GM18951 (cell line): ENCODE measurements around the gene SH3TC1.

Experiments used
- POLR2A ChIP-seq: IDR thresholded peaks from 4 replicates; pipeline ENCODE4 v1.6.1; 2011; ENCODE audit warnings: mild to moderate bottlenecking; ENCODE audit not compliant: insufficient read length, insufficient read depth; ENCODE audit errors: extremely low read depth
- in situ Hi-C: fragments of 300-500 bp; cut with MboI; formaldehyde crosslinking; loops from one replicate; pipeline ENCODE4 v1.12.0; 2022; ENCODE audit warnings: low sequenced_read_pairs, mixed read lengths, inconsistent platforms; ENCODE audit not compliant: unreplicated experiment

SH3TC1 gene

DNA sequence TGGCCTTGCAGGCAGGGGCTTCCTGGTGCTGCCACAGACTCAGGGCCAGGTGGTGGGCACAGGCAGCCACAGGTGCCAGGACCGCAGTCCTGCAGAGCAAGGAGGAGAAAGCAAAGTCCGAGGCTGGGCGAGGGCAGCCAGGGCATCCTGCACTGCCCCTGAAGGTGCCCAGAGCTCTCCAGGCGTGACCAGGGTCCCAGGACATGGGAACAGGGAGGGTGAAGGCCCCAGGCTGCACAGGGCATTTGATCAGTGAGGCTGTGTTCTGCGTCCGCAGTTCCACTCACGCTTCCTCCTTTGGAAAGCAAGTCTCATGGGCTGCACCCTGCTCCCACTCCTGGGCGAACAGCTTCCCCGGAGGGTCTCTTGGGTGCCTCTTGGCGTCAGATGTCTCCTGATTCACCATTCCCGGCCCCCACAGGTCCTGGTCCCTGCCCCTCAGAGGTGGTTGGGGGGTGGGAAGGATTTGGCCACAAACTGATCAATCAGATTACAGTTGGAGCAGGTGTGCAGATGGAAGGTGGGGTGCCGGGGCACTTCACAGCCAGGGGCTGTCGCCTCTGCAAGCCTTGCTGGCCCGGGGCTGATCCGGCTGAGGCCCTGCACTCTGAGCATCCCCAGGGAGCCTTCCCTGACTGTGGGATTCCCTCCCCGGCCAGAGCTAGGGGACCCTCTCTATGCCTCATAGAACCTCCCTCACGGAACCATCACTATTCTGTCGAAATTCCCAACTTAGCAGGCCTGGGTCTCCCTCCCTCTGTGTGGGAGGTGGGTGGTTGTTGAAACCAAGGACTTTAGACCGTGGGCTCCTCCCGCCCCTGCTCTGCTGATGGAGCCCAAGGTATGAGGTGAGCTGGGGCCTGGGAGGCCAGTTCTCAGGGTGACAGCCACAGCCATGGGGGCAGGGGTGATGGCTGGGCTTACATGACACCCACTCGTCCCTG lies 3.3 kb downstream of the SH3TC1 start:
- in situ Hi-C loops: no loop called here
- peak; percentile 10 for TF ChIP-seq POLR2A

DNA sequence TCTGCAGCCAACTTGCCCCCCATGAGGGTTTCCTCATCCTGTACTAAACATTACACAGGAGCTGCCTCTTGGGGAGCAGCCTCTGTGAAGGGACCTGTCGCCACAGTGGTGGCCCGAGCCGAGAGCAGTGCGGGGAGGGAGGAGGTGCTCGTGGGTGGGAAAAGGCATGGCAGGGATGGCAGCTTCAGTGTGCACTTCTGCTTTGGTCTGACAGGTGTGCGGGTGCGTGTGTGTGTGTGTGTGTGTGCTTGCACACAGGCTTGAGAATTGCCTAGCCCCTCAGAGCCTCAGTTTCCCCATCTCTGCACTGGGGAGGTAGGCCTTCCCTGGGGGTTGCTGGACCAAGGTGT lies 3.9 kb downstream of the SH3TC1 start:
- TF ChIP-seq POLR2A: no peak
- in situ Hi-C loops: no loop called here

DNA sequence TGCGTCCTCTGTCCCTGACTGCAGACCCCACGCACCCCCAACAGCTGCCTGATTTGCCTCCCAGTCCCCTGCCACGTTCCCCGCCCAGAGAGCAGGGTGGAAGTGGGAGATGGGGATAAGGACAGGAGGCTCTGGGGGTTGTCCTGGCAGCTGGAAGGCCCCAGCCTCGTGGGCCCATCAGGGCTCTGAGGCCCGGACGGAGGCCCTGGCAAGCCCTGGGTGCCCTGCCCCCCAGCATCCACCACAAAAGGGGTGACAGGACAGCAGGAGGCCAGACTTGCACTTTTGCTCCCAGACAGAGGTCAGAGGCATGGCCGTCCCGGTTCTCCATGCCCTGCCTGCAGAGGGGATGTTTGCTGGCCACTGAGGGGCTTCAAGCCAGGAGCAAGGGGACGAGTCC lies 4.7 kb downstream of the SH3TC1 start:
- no peak for TF ChIP-seq POLR2A
- in situ Hi-C loops: no loop called here

DNA sequence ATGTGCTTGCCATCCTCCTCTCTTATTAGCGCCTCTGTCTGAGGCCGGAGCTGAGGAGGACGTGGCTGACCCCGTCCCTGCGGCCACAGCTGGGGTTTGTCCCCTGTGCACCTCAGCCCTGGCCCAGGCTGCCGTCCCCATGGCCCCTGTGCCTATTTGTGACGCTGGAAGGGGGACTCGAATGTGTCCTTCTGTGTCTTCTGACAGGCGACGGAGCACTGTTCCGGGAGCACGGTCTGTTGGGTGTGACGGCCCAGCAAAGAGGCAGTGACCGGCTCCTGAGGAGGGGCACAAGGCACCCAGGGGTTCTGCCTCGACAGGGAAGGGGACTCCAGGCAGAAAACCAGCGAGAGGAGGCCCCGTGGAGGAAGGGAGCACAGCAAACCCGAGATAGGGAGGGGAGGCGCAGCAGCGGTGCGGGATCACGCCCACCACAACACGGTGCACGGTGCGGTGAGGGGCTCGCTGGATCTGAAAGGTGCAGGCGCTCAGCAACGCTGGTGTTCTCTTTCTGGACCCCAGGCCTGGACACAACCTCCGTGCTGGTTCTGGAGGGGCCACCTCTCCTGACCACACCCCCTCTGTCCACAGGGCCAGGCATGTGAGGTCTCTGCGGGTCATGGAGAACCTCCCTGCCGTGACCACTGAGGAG lies 5.6 kb downstream of the SH3TC1 start:
- TF ChIP-seq POLR2A: no peak
- in situ Hi-C loops: no loop called here

DNA sequence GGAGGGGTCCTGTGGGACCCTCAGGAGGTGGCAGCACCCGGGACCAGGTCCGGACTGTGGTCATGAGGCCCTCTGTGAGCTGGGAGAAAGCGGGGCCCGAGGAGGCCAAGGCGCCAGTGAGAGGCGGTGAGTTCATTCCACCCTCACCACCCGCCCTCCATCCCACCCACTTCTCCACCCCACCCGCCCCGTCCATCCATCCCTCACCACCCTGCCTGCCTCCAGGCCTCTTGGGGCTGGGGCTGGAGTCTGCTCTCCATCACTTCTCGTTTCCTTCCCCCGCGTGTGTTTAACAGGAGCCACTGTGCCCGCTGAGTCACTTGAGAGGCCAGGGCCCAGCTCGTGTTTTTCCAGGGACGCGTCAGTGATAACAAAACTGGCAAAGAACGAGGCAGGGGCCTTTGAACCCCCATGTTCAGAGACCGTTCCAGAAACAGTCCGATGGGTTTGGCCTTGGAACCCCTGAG lies 6.2 kb downstream of the SH3TC1 start:
- TF ChIP-seq POLR2A: no peak
- in situ Hi-C loops: no loop called here

DNA sequence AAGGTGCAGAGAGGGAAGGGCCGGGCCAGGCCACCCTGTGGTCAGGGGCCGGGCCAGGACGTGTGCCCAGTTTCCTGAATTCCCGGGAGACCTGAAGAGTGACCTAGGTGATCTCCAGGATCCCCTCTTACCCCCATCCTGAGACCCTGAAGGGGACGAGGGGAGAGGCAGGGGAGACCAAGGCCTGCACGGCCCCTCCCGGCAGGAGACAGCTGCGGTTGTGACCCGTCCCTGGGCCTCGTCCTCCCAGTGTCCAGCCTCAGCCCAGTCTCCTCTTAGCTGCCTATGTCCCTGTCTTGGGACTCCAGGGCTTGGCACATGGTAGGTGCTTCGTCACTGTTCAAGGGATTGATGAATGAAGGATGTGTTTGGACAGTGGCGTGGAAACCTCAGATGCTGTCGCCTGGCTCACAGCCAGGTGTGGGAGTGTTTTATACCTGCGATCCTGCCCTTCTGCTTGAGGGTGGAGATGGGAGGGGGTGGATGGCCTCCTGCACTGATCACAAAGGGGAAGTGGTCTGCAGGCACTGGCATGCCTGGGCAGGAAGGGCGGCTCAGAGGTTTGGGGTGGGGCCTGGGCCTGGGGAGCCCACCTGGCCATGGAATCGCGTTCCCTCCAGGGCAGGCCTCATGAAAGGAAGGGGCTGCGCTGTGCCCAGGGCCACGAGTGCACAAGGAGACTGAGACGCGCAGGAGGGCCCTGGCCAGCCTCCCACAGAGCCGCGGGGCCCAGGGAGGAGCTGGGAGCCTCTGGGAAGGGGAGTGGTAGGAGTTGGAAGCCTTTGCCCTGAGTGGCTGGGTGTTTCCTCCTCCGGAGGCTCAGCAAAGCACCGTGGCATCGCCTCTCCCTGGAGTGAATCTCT lies 6.9 kb downstream of the SH3TC1 start:
- TF ChIP-seq POLR2A: no peak
- in situ Hi-C loops: no loop called here

DNA sequence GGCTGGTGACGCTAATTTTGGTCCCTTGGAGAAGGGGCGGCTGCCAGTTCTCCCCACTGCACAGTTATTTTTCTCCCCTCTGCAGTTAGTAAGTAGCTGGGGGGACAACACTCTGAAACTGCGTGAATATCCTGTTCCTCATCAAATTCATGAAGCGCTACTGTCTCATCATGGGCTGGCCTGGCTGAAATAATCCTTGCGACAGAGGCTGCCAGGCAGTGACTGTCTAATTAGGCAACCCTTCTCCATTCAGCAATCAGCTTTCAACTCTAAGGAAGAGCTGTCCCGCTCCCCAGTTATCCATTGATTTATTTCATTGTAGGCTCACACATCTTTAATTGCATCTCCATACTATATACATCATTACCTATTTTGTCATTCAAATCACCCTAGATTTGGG lies 8.2 kb downstream of the SH3TC1 start:
- TF ChIP-seq POLR2A: no peak
- in situ Hi-C loops: no loop called here

DNA sequence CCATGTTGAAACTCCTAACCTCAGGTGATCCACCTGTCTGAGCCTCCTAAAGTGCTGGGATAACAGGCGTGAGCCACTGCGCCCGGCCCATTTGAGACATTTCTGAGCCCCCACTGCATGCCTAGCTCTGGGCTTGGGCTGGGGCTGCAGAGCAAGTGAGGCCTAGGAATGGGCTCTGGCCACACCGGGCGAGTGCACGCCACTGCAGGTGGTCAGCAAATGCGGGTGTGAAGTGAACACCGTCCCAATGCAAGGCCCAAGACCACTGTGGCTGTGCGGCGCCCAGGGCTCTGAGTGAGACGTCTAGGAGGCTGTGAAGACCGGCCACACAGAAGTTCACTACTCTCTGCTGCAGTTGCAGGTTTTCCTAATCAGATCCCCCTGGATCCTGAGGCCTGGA lies 9.5 kb downstream of the SH3TC1 start:
- TF ChIP-seq POLR2A: no peak
- in situ Hi-C loops: no loop called here

DNA sequence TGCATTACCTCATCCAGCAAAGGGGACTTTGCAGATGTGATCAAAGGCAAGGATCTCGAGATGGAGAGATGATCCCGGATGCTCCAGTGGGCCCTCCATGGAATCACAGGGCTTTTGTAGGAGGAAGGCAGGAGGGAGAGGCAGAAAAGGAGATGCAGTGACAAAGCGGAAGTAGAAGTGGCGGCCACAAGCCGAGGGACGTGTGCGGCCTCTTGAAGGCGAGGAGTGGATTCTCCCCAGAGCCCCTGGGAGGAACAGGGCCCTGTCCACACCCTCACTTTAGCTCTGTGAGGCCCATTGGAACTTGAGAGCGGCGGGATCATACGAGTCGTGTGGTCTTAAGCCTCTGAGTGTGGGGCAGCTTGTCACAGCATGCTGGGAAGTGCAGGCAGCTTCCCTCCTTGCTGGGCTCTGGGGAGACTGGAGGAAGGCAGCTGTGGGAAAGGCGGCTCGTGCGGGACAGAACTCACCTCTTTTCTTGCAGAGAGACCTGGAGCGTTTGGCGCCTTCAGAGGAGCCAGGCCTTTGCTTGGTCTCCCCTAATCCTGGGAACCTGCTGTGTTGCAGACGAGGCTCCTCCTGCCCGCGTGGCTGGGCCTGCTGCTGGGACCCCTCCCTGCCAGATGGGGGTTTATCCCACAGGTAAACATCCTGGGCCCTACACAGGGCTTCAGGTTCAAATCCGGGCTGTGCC lies 10.2 kb downstream of the SH3TC1 start:
- in situ Hi-C loops: no loop called here
- no peak for TF ChIP-seq POLR2A

DNA sequence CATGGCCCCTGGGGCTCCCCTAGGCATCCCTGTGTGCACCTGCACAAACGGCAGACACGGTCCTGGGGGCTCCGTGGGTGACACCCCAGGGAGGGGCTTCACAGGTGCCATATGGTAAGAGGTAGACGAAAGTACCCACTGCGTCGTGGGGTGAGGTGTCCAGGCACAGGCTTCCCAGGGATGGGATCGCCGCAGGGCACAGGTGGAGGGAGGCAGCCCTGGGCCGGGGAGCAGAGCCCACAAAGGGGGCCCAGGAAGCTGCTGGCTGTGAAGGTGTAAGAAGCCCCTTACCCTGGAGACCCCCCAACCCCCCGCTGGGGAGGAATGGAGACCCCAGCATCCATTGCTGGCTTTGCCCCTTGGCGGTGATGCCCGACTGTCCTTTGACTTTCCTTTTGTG lies 10.9 kb downstream of the SH3TC1 start:
- in situ Hi-C loops: no loop called here
- TF ChIP-seq POLR2A: no peak

DNA sequence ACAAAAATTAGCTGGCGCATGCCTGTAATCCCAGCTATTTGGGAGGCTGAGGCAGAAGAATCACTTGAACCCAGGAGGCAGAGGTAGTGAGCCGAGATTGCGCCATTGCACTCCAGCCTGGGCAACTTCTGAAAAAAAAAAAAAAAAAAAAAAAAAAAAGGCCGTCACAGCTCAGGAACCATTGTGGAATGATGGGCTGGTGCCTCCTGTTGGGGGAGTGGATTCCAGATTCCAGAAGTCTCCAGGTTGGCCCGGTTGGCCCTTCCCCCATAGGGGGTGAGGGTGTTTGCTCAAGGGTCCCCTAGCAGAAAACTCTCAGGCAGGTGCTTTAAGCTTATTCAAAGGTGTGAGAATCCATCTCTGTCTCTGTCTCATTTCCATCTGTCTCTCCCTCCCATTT lies 11.5 kb downstream of the SH3TC1 start:
- no peak for TF ChIP-seq POLR2A
- in situ Hi-C loops: no loop called here

DNA sequence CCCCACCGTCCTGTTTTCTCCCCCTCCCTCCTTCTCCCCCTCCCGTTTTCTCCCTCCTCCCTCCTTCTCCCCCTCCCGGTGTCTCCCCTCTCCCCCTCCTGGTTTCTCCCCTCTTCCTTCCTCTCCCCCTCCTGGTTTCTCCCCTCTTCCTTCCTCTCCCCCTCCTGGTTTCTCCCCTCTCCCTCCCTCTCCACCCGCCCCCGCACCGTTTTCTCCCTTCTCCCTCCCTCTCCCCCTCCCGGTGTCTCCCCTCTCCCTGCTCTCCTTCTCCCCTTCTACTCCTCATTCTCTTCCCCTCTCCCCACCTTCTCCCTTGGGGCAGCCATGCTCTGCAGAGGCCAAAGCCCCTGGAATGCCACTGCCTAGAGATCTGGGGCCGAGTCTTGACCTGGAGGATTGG lies 12.2 kb downstream of the SH3TC1 start:
- TF ChIP-seq POLR2A: no peak
- in situ Hi-C loops: no loop called here

DNA sequence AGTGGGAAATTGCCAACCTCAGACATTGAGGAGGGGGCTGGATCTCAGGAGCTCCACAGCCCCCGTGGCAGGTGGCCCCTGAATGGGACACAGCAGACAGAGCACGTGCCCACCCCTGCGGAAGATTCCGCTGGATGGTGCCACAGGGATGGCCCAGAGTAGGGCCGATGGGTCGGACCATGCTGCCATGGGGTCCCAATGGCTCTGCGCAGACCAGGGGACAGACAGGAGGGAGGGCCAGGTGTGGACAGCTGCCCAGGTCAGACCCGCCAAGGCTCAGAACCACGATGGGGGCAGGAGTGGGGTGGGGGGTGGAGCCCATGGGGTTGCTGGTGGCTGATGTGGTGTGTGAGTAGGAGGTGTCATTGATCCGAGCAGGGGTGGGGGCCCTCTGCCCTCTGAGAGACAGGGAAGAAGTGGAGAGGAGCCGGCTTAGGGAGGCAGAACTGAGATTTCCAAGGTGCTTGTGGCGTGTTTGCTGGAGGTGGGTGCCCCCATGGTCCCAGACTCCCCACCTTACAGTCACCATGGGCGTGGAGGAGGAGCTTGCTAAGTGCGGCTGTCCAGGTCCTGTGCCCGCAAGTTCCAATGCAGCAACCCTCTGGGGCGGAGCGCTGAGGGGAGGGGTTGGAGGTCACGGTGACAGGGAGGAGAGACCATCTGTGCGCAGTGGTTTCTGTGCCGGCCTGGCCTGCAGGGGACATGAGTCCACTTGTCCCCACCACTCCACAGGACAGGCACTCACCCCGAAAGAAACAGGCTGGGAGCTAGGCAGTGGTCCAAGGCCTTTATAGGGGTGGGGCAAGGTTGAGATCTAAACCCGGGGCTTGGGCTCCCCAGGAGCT lies 12.9 kb downstream of the SH3TC1 start:
- no peak for TF ChIP-seq POLR2A
- in situ Hi-C loops: no loop called here
